ENCODE data around the gene CKS1B.
"Not testable (repeated sequence)": the region's sequence is repeated elsewhere in the genome, so short reads cannot be mapped to it uniquely, and the experiment has no call there.

The CKS1B gene

DNA sequence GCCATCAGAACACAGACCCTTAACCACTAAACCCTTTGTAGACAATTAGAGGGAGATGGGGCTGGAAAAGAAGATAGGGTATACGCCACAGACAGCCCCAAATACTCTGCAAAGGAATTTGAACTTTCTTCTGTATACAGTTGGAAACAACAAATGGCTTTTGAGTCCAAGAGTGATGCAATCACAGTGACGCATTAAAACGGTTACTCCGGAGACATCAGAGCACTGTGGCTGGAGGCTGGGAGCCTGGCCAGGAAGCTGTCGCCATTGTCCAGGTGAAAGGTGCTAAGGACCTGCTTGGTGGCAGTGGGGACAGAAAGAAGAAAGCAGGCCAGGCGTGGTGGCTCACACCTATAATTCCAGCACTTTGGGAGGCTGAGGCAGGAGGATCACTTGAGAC lies 12.8 kb downstream of the CKS1B start:
- DNase-seq (ENCODE audit: low read depth in 2 of 2) = no peak

DNA sequence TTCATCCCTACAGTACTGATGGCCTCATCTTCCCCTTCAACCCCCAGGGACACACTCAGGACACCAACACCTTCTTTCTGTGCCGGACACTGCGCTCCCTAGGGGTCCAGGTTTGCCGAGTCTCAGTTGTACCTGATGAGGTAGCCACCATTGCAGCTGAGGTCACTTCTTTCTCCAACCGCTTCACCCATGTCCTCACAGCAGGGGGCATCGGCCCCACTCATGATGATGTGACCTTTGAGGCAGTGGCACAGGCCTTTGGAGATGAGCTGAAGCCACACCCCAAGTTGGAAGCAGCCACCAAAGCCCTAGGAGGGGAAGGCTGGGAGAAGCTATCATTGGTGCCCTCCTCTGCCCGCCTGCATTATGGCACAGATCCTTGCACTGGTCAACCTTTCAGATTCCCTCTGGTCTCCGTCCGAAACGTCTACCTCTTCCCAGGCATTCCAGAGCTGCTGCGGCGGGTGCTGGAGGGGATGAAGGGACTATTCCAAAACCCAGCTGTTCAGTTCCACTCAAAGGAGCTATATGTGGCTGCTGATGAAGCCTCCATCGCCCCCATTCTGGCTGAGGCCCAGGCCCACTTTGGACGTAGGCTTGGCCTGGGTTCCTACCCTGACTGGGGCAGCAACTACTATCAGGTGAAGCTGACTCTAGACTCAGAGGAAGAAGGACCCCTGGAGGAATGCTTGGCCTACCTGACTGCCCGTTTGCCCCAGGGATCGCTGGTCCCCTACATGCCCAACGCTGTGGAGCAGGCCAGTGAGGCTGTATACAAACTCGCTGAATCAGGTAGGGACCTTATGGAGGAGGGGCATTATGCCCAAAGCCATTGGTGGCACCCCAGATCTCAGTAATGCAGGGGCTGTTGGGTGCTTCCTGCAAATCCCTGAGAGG lies 13.8 kb downstream of the CKS1B start:
- no peak for DNase-seq (ENCODE audit: low read depth in 2 of 2)

DNA sequence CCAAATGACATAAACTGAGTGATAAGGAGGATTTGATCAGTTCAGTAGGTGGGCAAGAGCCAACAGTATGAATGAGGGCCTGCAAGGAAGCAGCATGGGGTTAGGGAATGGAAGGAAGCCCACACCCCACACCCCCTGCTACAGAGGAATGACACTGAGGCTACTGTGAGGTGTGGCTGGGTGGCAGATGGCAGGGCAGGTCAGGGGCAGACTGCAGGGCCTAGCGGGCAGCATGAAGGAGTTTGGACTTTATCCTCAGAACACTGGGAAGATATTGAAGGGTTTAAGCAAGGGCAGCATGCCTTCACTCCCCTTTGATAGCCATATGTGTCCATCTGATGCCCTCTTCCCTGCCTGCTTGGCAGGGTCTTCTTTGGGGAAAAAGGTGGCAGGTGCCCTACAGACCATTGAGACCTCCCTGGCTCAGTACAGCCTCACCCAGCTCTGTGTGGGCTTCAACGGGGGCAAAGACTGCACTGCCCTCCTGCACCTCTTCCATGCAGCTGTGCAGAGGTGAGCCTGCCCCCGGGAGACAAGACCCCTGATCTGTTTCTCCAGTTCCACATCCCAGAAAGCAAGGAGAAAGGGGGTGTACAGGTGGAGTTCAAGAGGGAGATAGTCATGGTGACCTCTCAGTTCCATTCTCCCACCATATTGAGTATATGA lies 14.8 kb downstream of the CKS1B start:
- no peak for DNase-seq (ENCODE audit: low read depth in 2 of 2)

DNA sequence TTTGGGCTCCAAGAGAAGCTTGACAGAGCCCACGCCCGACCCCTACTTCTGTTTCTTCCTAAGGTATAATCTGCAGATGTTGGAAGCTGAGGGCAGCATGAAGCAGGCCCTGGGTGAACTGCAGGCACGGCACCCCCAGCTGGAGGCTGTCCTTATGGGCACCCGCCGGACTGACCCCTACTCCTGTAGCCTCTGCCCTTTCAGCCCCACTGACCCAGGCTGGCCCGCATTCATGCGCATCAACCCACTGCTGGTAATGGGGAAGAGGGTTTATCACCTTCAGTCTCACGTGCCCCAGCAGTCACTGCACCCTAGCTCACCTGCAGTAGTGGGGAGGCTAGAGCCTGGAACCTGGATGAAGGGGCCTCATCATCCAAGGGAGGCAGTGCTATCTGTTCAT lies 15.8 kb downstream of the CKS1B start:
- DNase-seq (ENCODE audit: low read depth in 2 of 2) = no peak

DNA sequence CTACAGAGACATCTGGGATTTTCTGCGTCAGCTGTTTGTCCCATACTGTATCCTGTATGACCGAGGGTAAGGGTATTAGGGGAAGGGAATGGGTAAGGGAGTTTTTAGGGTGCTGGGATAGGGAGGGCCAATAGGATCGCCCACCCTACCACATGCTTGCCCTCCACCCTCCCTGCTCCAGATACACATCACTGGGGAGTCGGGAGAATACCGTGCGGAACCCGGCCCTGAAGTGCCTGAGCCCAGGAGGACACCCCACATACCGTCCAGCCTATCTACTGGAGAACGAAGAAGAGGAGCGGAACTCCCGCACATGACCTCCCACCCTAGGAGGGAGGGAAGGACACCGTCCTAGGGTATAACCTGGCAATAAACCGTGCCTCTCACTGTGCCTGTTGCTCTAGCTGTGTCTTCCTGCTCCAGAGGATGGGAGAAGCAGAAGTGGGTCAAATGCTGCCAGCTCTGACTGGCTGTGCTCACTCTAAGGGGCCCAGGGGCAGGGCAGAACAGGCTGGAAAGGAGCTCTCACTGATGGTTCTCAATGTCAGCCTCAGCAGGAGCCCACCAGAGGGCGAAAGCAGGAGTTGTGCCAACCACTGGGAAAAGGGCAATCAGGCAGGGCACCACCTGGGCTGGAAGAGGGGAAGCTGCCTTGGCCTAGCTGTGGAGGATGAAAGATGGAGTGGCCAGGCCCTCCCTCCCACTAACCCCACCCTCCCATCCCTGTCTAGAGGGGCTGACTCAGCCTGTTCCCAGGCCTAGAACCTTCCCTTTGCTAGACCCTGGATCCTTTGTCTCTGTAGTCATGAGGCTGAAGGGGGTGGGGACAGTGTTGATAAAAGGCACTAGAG lies 18.5 kb downstream of the CKS1B start:
- no peak for DNase-seq (ENCODE audit: low read depth in 2 of 2)

DNA sequence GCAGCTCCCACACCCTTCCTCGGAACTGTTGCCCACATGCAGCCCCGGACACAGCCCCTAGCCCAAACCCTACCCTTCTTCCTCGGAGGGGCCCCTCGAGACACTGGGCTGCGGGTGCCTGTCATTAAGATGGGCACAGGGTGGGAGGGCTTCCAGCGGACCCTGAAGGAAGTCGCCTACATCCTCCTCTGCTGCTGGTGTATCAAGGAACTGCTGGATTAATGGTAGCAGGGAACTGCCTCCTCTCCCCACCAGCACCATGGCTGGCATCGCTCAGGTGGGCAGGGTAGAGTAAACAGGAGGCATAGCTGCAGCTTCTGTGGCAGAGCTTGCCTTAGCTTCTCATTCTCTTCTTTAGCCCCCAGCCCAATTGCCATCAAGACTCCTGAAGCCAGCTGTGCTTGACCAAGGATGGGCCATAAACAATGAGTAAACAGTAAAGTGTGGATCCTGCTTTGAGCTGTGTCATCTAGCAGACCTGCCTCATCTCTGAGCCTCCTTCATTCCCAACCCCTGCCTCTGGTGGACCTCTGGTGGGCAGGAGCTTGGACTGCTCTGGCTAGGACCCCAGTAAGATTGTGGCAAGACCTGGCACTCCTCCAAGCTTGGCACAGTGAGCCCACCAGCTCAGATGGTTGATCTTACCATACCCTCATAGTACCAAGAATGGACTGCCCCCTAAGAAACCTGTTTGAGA lies 19.2 kb downstream of the CKS1B start, which contains the start of gene LENEP:
LENEP (plus strand) TSS at position 15 of the 697 bp plus-strand sequence; CDS start at position 37, 22 bp downstream.
- DNase-seq (ENCODE audit: low read depth in 2 of 2) = no peak

DNA sequence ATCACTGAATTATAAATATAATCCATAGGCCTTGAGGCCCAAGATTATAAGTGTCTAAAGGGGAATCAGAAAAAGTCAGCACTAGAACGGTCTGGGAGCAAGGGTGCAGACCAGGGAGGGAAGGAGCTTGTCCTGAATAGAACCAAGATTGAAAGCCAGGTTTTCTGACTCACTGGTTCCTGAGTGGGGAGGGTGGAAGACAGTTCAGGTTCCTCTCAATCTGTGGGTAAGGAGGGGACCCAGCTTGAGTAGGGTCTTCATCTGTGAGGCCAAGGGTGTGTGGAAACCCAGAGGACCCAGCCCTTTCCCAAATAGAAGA lies 19.7 kb downstream of the CKS1B start:
- no peak for DNase-seq (ENCODE audit: low read depth in 2 of 2)

DNA sequence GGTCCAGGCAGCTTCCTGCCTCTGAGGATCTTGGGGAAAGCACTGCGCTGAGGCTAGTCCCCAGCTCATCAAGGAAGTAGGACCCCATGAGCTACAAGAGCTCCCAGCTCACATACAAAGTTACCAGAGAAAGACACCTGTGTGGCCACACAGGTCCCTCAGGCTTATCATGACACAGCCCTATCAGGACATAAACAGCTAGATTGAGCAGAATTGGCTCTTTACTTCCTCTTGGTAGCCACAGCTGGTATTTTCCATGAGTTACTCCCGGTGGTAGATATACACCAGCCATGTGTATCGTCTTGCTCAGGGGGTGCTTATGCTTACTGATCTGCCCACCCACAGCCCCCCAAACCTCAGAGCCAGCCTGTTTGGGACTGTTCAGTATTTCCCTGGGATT lies 20.1 kb downstream of the CKS1B start:
- no peak for DNase-seq (ENCODE audit: low read depth in 2 of 2)

DNA sequence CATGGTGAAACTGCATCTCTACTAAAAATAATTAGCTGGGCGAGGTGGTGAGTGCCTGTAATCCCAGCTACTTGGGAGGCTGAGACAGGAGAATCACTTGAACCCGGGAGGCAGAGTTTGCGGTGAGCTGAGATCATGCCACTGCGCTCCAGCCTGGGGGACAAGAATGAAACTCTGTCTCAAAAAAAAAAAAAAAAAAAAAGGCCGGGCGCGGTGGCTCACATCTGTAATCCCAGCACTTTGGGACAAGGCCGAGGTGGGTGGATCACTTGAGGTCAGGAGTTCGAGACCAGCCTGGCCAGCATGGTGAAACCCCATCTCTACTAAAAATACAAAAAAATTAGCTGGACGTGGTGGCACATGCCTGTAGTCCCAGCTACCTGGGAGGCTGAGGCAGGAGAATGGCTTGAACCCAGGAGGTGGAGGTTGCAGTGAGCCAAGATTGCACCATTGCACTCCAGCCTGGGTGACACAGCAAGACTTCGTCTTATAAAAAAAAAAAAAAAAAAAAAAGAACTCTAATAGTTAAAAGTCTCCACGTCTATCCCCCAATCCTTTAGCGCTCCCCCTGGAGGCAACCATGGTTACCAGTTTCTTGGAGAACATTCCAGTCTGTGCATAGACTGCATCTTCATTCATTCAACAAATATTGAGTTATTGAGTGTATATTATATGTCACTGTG lies 21.0 kb downstream of the CKS1B start:
- not testable (repeated sequence) for DNase-seq (ENCODE audit: low read depth in 2 of 2)

DNA sequence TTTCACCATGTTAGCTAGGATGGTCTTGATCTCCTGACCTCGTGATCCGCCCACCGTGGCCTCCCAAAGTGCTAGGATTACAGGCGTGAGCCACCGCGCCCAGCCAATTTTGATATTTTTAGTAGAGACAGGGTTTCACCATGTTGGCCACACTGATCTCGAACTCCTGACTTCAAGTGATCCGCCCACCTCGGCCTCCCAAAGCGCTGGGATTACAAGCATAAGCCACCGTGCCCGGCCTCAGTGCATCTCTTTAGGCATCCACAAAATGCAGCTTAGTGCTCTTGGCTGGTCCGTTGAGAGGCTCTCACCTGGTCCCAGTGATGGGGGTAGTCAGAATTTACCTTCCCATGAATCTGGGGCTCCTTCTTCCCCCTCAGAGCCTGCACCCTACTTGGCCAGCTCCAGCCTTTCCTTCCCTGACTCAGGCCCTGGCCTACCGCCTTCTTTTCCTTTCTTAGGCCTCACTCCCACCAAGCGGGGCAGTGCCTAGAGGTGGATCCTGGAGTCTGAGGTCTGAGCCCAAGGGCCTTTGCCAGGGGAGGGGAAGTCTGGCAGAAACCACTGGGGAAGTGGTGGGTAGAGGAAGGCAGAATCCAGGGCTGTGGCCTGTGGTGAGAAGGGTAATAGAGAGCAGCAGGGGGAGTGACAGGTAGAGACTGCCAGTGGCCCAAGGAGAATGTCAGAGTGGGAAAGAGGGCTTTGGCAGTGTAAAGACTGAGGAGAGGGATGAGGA lies 22.7 kb downstream of the CKS1B start:
- DNase-seq (ENCODE audit: low read depth in 2 of 2) = no peak

DNA sequence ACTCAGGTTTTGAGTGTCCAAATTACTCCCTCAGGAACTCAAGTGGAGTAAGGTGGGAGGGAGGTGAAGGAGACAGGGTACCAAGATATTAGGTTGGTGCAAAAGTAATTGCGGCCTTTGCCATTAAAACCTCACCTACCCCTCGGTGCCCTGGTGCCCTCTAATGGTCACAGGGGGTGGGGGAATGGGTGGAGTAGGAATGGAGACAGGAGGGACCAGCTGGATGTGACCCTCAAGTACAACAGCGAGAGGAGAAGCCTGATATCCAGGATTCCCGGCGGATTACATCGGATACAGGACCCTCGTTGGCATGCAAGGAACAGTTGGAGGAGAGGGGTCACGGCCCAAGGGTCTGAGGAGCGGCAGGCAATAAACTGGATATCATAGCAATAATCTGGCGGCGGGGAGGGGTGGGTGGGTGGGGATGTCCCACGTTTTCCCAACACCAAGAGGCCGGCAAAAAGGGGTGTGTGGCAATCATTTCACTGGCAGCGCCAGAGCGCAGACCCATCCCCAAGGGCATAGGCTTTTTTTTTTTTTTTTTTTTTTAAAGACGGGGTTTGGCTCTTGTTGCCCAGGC lies 23.8 kb downstream of the CKS1B start:
- DNase-seq (ENCODE audit: low read depth in 2 of 2) = no peak

DNA sequence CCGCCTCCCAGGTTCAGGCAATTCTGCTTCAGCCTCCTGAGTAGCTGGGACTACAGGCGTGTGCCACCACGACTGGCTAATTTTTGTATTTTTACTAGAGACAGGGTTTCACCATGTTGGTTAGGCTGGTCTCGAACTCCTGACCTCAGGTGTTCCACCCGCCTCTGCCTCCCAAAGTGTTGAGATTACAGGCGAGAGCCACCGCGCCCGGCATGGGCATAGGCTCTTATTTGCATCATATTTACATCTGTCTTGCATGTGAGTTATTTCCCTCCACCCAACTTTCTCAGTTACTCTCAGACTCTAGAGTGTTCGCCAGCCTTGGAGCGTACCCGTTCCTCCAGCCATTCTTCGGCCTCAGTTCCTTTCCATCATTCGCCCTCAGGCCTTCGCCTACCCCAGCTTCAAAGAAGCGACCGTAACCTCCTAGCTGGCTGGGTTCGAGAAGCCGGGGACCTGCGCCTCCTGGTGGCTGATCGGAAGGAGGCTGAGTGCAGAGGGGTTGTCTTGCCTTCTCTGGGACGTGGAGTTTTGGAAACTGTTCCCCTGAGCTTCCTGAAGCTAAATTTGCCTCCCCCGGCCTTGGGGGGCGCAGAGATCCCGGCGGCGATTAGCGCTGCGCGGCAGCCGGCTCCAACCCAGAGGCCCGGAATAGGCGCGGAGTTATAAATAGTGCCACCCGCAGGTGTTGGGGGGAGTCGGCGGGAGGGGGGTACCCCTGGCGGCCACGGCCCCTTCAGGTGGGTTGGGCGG lies 24.5 kb downstream of the CKS1B start:
- DNase-seq (ENCODE audit: low read depth in 2 of 2) = peak; percentile 60

DNA sequence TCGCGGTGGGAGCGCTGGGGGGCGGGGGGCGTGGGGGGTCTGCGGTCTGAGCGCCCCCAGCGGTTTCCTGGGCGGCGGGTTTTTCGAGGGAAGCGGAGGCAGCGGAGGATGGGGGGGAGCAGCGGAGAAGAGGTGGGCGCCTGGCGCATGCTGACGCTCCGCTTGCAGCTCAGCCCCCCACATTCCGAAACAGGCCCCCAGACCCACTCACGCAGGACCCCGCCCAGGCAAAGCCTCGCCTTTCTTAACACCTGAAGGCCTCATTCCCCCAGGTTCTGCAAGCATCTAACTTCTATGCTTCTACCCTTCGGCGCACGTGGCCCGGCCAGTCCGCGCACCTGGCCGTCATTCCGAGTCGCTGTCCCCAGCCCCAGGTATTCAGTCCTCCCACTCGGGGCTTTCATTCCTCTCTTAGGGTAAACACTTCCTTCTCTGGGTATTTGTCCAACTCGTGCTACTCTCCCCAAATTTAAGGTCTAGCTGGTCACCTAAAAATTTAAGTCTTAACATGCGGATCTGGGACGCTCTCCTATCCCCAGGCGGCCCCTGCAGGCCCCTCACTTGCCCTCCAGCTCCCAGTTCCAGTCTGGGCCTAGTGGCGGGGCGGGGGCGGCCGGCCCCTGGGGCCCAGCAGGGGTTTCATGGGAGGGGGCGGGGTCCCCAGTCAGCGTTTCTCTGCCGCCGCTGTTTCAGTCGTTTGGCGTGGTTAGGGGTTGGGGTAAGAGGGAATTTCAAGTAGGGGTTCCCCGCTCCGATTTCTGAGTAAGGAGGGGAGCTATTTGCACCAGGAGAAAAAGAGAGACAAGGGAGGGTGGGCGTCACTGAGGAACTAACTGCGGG lies 25.3 kb downstream of the CKS1B start:
- no peak for DNase-seq (ENCODE audit: low read depth in 2 of 2)

DNA sequence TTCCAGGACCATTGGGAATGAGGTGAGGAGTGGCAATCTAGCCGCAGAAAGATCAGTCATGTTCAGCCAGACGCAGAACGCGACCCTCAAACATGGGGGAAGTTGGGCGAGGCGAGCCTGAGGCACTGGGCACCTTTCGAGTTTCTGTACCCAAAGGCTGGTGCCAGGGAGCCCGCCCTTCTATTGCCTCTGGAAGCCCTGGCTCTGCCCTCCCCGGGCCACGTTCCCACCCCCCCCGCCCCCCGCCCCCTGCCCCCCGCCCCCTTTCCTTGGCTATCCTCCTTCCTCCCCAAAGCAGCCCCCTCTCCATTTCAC lies 25.9 kb downstream of the CKS1B start:
- no peak for DNase-seq (ENCODE audit: low read depth in 2 of 2)

DNA sequence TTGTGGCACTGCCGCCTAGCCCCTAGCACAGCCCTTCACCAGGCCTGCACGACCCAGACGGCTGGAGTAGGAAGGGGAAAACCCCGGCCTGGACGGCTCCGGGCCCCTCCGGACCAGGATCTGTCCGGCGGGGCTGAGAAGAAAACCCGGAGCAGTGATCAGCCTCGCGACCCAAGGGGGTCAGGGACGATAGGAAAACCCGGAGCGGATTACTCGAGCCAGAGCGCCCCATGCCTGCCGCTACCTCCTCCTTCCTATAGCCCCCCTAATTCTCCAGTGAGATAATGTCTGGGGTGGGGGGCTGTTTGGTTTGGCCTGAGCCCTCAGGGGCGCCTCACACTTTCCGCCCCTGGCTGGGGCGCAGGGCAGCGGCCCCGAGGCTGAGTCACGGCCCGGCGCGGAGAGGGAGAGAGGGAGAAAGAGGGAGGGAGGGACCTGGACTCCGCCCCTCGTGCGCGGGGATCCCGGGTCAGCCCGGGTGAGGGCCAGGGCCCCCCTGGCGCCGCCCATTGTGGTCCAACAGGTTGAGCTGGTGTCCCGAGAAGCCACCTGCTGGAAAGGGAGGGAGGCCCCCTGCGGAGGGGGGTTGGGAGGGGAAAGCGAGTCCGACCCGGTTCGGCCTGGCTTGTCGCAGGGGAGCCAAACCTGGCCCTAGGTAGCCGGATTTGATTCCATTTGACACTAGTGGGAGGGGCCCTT lies 26.4 kb downstream of the CKS1B start:
- DNase-seq (ENCODE audit: low read depth in 2 of 2) = peak; percentile 48 to 67

DNA sequence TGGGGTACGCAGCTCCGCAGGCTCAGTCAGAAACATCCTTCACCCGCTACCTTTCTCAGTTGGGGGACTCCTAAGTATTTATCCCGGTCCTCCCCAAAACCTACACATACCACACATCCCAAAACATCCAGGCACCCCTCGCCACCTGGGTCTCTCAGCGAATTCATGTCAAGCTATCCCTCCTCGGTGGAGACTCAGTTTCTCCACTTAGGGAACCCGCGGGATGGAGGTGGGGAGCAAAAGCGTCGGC lies 26.9 kb downstream of the CKS1B start:
- DNase-seq (ENCODE audit: low read depth in 2 of 2) = no peak

DNA sequence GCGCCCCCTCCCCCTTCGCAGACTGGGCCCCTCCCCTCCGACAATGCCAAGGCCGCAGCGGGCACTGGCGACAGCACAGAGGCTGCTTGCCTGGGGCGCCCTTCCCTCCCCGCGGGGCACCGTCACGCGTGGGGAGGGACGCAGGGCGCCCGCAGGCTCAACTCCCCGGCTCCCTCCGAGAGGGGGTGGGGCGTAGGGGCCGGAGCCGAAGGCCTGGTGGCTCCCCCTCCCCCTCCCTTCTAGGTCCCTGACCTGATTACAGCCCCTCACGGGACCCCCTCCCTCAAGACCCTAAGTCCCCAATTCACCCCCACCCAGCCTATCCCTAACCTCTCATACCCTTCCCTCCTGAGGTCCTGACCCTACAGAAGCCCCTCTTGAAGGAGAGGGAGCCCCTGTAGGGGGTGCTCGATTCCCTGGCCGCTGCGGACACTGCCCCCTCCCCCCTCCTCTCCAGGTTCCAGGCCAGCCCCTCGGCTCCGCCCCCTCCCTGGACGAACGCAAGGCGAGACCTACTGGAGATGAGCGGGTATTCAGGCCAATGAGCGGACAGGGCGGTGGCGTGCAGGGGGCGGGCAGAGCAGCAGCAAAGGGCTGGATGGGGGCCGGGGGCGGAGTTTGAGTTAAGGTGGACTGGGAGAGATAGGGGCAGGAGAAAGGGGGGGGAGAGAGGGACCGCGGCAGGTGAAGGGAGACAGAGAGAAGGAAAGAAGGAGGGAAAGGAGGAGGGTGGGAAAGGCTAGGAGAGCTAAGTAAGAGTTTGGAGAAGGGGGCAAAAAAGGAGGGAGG lies 27.4 kb downstream of the CKS1B start:
- DNase-seq (ENCODE audit: low read depth in 2 of 2) = peak; percentile 93 to 97
